ENCODE results near the gene PCDHB13.
"Not testable (repeated sequence)": the region's sequence is repeated elsewhere in the genome, so short reads cannot be mapped to it uniquely, and the experiment has no call there.

The PCDHB13 gene

GRCh38 chr5:141213656-141214339 is at the start of gene PCDHB13:
Gene PCDHB13, plus strand, starts transcription at chr5:141213919. Its CDS starts 205 bp downstream, at chr5:141214124.
- DNase-seq (ENCODE audit: low spot score); in situ Hi-C loops (cut with MboI; ENCODE audit: low sequenced_read_pairs, unreplicated experiment): not testable (repeated sequence)

- TF ChIP-seq CTCF (IDR thresholded peaks at IDR 0.05; ENCODE audit: borderline replicate concordance, control extremely low read depth, extremely low read depth, insufficient read depth, missing control alignments), result no peak
- no peak for DNase-seq (ENCODE audit: low spot score)
- in situ Hi-C loops (cut with MboI; ENCODE audit: low sequenced_read_pairs, unreplicated experiment), result no loop called here
These were observed 41.1 kb upstream of the PCDHB13 start, which contains the start of gene PCDHB7 for GRCh38 chr5:141172381-141173204. Gene PCDHB7, plus strand, starts transcription at chr5:141172644. Its CDS starts 192 bp downstream, at chr5:141172836.

- in situ Hi-C loops (cut with MboI; ENCODE audit: low sequenced_read_pairs, unreplicated experiment); DNase-seq (ENCODE audit: low spot score): not testable (repeated sequence)
These were observed 39.2 kb upstream of the PCDHB13 start for GRCh38 chr5:141174291-141175104.

- TF ChIP-seq CTCF (IDR thresholded peaks at IDR 0.05; ENCODE audit: borderline replicate concordance, control extremely low read depth, extremely low read depth, insufficient read depth, missing control alignments), result no peak
- DNase-seq (ENCODE audit: low spot score), result no peak
- in situ Hi-C loops (cut with MboI; ENCODE audit: low sequenced_read_pairs, unreplicated experiment), result no loop called here
These were observed 37.8 kb upstream of the PCDHB13 start for GRCh38 chr5:141175933-141176332.

- in situ Hi-C loops (cut with MboI; ENCODE audit: low sequenced_read_pairs, unreplicated experiment); DNase-seq (ENCODE audit: low spot score): not testable (repeated sequence)
These were observed 36.0 kb upstream of the PCDHB13 start, which contains the start of gene PCDHB8 for GRCh38 chr5:141177577-141178191. Gene PCDHB8, plus strand, starts transcription at chr5:141177790. Its CDS starts 245 bp downstream, at chr5:141178035.

GRCh38 chr5:141179371-141179770 is 34.3 kb upstream of the PCDHB13 start:
- DNase-seq (ENCODE audit: low spot score); in situ Hi-C loops (cut with MboI; ENCODE audit: low sequenced_read_pairs, unreplicated experiment): not testable (repeated sequence)

GRCh38 chr5:141179876-141180275 is 33.8 kb upstream of the PCDHB13 start:
- DNase-seq (ENCODE audit: low spot score); in situ Hi-C loops (cut with MboI; ENCODE audit: low sequenced_read_pairs, unreplicated experiment): not testable (repeated sequence)

GRCh38 chr5:141180313-141180712 is 33.4 kb upstream of the PCDHB13 start:
- in situ Hi-C loops (cut with MboI; ENCODE audit: low sequenced_read_pairs, unreplicated experiment), result no loop called here
- no peak for TF ChIP-seq CTCF (IDR thresholded peaks at IDR 0.05; ENCODE audit: borderline replicate concordance, control extremely low read depth, extremely low read depth, insufficient read depth, missing control alignments)
- no peak for DNase-seq (ENCODE audit: low spot score)

GRCh38 chr5:141182248-141182647 is 31.5 kb upstream of the PCDHB13 start, which contains the start of gene PCDHB16:
Gene PCDHB16, plus strand, starts transcription at chr5:141182387. Its CDS starts 173 bp downstream, at chr5:141182560.
- TF ChIP-seq CTCF (IDR thresholded peaks at IDR 0.05; ENCODE audit: borderline replicate concordance, control extremely low read depth, extremely low read depth, insufficient read depth, missing control alignments), result no peak
- in situ Hi-C loops (cut with MboI; ENCODE audit: low sequenced_read_pairs, unreplicated experiment), result no loop called here
- no peak for DNase-seq (ENCODE audit: low spot score)

- in situ Hi-C loops (cut with MboI; ENCODE audit: low sequenced_read_pairs, unreplicated experiment), result not testable (repeated sequence)
These were observed 29.4 kb upstream of the PCDHB13 start for GRCh38 chr5:141184117-141184855.

More at GRCh38 chr5:141184117-141184855, 29.4 kb upstream of the PCDHB13 start:
- DNase-seq (ENCODE audit: low spot score), result not testable (repeated sequence)

All from GM13976 (cell line).